DMS53 treated with DMSO at 0.1 percent for 48 hours (cell line): Measurements from ENCODE around the gene NAT14.

Source experiments
- DNase-seq: peaks from one replicate; lab custom pipeline; 2025; ENCODE audit not compliant: unreplicated experiment; lab: John Stamatoyannopoulos, UW

The NAT14 gene

DNA sequence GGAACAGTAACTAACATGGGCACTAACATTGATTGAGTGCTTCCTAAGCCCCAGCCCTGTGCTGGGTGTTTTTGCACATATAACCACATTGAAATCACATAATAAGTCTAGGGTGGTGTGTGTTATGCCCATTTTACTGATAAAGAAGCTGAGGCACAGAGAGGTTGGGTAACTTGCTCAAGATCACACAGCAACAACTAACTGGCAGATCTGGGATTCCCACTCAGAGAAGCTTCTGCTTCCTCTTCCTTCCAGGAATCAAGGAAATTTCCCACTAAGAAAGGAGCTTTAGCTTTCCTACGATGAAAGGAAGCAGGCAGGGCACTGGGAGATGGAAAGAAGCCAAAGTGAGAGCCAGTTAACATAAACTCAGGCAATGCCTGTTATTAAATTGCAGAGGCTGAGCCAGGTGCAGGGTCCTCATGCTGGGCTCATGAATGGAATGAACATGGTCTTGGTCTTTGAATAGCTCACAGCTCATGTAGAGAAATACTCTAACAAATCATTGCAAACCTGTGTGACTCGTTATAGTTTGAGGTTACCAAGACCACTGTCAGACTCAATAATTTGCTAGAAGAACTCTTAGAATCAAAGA, 13.4 kb downstream of the NAT14 start:
- no peak for DNase-seq

DNA sequence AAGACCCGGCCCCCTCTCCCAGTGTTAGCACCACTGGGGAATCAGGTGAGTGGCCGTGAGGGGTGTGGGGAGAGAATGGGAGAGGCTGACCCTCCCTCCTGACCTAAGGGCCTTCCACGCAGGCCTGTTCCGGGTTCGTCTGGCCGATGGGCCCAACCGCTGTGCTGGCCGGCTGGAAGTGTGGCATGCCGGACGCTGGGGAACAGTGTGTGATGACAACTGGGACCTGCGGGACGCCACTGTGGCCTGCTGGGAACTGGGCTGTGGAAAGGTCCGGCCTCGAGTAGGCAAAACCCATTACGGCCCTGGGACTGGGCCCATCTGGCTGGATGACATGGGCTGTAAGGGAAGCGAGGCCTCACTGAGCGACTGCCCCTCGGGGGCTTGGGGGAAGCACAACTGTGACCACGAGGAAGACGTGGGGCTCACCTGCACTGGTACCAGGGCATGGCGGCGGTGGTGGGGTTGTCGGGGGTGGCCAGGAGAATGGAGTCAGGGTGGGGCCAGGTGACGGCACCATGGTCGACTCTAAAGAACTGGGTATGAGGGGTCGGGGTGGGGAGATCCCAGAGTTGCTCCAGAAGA, 15.5 kb downstream of the NAT14 start:
- no peak for DNase-seq

DNA sequence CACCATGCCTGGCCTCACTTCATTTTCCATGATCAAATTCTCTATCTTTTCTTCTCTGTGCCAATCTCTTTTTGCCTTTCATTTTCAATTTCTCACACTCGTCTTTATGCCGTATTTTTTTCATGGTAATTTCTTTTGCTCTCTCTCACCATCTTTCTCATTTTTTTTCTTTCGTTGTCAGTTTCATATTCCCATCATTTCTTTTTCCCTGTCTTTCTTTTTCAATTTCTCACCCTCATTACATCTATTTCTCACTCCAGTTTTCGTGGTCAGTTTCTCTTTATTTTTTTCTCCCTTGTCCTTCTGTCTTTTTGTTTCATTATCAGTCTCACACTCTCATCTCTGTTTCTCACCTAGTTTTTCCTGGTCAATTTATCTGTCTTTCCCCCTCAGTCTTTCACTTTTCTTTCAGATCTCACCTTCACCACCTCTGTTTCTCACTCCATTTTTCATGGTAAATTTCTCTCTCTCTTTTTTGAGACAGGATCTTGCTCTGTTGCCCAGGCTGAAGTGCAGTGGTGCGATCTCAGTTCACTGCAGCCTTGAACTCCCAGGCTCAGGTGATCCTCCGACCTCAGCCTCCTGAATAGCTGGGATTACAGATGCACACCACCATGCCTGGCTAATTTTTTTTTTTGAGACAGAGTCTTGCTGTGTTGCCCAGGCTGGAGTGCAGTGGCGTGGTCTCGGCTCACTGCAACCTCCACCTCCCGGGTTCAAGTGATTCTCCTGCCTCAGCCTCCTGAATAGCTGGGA, 17.4 kb downstream of the NAT14 start:
- DNase-seq: no peak

DNA sequence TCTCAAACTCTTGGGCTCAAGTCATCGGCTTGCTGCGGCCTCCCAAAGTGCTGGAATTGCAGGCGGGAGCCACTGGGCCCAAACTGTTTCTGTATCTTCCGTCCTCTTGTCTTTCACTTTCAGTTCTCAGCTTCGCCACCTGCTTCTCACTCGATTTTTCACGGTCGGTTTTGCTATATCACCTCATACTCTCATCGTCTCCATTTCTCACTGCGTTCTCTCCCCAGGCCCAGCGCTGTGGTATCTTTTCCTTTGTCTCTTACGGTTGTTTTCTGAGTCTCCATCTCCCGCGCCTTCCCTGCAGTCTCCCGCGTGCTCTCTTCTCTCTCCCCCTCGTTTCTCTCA, 18.1 kb downstream of the NAT14 start:
- no peak for DNase-seq

DNA sequence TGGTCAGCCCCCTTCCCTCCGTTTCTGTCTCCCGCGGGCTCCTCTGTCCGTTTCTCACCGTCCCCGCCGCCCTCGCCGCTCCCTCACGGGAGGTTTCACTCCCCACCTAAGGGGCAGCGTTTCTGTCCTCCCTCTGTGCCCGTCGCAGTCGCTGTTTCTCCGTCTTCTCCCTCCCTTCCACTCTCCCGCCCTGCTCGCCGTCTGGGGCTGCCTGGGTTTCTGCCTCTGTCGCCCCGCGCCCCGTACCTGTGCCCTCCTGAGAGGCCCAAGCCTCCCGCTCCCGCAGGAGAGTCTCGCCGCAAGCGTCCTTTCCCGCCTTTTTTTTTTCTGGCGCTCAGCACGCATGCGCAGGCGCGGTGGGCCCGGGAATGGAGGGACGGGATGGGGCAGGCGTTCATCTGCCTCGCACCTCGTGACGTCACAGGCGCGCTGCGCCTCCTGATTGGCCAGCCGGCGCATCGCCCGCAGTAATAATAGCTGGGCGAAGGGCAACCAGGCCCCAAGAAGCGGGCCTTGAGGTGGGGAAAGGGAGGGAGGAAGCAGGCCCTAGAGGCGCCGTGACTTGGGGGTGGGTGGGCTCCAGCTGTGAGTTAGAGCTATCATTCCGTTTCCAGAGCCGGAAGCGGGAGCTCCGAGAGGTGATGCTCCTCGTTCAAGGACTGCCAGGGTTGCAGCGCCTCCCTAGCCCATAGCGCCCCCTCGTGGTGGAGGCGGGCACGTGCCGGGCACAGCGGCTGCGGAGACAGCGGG, 18.7 kb downstream of the NAT14 start:
- peak; percentile 89 for DNase-seq

DNA sequence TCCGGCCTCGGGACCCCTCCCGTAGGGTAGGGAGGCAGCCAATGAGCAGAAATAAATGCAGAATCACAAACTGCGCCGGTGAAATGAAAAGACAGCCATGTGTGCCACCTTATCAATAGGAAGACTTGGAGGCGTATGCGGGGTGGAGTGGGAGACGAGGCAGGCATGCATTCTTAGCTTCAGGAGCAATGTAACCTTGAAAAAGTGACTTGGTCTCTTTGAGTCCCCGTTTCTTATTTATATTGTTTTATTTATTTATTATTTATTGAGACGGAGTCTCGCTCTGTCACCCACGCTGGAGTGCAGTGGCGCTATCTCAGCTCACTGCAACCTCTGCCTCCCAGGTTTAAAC, 19.2 kb downstream of the NAT14 start:
- no peak for DNase-seq

DNA sequence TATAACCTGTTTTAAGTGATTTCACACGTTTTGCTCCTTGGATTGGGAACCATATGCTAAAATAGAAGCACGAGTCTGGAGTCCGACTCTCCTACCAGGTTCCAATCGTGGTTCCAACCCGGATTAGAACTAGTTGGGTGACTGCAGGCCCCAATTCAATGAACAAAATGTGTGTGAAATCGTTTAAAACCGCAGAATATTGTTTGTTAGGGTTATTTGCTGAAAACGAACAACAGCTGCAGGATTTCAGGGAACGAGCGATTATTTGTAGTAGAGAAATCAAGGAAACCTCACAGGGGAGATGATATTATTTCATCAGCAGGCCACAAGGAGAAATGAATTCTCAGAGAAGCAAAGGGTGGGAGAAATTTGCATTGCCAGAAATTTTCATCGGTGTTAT, 20.0 kb downstream of the NAT14 start:
- DNase-seq: no peak

DNA sequence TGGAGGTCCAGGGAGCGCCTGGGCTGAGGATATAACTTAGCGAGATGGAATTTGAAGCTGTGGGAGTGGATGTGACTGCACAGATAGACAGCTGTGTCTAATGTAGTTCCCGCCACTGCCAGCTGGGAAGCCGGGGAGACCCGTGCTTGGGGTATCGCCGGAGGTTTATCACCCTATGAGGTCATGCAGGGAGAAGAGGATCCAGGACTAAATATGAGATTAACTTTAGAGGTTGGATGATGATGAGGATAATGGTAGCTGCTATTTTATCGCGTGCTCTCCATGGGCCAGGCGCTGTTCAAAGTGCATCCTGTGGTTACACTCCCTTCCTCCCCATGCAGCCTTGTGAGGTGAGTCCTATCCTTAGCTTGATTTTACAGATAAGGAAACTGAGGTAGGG, 23.1 kb downstream of the NAT14 start:
- DNase-seq: no peak

DNA sequence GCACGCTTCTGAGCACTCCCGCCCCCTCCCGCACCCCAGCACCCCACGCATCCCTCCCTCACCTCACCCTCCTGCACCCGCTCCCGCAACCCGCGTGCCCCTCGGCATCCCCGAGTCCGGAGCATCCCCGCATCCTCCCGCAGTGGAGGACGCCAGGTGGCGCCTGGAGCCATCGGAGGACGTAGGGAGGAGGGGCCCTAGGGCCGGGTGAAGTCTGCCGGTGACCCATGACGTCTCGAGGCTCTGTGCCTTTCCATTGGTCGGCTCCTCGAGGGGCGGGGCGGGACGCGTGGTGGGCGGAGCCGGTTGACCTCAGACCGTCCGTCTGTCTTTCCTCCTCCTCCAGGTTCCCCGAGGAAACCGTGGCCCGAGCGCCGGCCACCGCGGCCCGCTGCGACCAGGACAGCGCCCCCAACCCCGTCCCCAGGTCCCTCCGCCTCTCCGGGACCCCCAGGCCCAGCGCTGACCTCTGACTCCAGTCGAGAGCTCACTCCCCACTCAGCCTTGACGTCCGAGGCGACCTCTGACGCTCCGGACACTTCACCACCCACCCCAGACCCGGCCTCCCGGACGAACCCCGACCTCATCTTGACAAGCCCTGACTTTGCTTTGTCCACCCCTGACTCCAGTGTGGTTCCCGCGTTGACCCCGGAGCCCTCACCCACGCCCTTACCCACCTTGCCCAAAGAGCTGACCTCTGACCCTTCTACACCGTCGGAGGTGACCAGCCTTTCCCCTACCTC, 32.1 kb downstream of the NAT14 start:
- peak; percentile 74 for DNase-seq

DNA sequence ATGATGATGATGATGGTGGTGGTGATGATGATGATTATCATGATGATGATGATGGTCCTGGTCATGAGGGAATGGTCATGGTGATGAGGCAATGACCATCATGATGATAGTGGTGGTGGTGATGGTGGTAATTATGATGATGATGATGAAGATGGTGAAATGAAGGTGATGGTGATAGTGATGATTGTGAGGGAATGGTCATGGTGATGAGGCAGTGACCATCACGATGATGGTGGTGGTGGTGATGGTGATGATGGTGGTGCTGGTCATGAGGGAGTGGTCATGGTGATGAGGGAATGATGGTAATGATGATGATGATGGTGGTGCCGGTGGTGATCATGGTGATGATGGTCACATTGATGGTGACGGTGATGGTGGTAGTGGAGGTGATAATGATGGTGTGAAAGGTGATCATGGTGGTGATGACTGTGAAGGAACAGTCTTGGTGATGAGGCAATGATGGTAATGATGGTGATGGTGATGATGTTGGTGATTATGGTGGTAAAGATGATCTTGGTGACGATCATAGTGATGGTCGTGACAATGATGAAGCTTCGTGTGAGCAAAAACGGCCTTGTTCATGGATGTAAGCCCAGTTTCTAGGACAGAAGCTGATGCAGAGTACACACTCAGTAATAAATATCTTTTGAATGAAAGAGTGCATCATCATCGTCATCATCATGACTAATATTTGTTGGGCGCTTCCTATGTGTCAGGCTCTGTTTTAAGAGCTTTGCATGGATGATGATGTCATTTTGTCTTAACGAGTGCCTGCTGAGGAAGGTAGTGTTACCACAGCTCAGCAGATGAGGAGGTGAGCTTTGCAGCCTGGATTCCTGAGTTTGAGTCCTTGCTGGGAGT, 34.7 kb downstream of the NAT14 start:
- DNase-seq: peak; percentile 74

DNA sequence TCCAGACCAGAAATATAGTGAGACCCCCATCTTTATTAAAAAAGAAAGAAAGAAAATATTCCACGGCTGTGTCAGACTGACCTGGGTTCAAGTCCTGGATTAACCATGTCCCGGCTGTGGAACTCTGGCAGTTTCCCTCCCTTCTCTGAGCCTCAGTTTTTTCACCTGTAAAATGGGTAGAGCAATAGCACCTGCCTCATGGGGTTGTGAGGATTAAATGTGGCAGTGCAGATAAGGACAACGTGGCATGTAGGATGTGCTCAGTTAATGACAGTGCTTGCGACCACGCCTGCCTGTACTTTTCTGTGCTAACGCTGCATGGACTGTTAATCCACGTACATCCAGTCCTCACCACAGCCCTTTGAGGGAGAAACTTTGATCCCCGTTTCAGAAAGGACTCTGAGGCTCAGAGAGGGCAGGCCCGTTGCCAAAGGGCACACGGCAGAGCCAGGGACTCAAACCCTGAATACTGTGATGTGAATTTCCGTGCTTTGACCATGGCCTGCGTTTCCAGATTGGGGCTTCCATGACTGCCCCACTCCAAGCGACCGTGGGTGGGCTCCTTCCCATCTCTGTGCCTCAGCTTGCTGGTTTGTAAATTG, 35.8 kb downstream of the NAT14 start:
- DNase-seq: no peak

DNA sequence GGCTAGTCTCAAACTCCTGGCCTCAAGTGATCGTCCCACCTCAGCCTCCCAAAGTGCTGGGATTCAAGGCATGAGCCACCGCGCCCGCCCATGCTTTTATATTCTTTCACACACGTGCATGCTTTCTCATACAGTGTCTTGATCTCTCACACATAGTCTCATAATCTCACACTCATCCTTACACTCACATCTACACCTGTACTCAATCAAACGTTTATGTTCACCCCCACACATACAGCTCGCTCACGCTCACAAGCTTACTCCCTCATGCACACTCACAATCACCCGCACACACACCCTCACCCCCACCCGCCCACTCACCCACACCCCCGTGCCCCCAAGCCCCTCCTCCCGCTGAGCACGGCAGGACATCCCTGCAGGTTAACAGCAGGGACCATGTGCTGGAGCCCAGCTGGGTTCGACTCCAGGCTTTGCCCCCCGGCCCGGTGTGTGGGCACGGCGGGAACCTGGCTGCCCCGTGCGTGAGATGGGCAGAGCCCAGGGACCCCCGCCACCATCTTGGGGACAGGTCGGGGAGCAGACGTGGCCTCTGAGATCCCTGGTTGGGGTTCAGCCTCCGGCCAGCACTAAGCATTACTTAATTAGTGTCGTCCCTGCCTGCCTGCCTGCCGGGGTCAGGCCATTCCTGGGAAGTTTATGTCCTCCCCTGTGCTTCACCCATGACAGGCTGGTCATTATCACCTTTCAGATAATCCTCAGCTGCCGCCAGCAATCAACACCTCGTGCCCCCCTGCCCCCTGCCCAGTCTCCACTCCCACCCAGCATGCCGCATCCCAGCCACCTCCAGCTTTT, 40.5 kb downstream of the NAT14 start:
- no peak for DNase-seq

DNA sequence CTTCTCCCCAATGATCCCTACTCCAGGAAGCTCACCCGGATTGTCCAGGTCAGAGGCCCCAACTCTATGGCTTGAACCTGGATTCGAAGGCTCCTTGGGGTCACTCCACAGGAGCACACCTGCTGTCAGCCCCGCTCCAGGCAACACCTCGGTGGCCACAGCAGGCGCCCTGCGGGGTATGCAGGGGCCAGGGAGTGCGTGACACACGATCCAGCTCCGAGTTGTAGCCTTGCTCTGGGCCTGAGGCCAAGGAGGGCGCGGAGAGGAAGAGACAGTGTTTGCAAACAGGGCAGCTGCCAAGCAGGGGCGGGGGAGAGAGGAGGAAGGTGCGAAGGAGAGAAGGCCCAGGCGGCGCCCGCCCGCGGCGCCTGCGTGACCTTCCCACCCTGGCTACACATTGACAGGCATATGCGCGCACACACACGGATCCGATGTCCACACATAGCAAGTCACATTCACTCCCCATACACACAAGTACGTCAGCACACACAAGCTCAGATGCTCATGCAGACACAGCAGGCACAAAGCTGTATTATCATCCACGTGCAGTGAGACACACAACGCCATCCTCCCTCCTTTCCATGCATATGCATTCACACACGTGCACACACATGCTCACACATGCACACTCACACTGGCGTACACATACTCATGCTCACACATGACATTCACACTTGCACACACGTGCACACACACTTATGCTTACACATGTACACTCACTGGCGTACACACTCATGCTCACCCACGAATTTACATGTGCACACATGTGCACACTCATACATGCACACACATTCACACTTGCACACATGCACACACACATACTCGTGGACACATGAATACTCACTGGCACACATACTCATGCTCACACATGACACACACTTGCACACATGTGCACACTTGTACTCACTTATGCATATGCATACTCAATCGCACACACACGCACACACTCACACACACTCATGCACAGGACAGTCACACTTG, 41.5 kb downstream of the NAT14 start:
- peak; percentile 91 for DNase-seq

DNA sequence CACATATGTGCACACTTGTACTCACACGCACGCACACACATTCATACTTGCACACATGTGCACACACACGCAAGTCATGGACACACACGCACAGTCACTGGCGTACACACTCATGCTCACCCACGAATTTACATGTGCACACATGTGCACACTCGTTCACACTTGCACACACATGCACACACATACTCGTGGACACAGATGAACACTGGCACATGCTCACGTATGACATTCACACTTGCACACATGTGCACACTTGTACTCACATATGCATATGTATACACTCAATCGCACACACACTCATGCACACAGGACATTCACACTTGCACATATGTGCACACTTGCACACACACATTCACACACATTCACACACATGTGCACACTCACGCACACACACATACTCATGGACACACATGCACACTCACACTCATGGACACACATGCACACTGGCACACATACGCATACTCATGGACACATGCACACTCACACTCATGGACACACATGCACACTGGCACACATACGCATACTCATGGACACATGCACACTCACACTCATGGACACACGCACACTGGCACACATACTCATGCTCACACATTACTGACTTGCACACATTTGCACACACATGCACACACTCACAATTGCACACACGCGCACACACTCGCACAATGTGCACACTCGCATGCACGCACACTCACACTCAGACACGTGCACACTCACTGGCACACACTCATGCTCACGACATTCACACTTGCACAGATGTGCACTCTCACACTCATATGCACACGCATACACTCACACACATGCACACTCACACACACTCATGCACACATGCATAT, 42.4 kb downstream of the NAT14 start:
- DNase-seq: no peak

DNA sequence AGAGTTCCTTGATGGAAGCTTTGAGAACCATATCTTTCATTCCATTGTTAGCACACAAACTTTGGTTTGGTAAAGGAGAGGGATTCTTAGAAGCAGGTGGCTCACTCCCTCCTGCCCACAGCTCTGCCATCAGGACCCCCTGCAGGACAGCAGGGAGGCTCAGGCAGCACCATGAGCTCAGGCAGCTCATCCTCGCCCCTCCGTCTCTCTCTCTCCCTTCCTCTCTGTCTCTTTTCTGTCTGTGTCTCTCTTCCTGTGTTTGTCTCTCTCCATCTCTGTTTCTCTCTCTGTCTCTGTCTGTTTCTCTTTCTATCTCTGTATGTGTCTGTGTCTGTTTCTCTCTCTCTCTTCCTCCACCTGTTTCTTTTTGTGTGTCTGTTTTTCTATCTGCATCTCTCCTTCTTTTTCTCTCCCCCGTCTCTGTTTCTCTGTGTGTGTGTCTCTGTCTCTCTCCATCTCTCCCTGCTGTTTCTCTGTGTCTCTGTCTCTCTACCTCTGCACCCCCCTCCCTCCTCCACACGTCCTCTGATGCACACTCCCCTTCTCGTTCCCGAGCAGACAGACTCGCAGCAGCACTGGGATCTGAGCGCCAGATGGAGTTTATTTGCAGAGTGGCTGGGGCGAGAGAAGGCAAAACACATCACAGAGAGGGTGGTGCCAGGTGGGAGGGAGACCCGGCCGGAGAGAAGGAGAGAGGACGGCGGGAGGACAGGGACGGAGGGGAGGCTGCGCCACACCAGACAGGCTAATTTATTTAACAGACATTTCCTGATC, 43.2 kb downstream of the NAT14 start:
- peak; percentile 91 for DNase-seq

DNA sequence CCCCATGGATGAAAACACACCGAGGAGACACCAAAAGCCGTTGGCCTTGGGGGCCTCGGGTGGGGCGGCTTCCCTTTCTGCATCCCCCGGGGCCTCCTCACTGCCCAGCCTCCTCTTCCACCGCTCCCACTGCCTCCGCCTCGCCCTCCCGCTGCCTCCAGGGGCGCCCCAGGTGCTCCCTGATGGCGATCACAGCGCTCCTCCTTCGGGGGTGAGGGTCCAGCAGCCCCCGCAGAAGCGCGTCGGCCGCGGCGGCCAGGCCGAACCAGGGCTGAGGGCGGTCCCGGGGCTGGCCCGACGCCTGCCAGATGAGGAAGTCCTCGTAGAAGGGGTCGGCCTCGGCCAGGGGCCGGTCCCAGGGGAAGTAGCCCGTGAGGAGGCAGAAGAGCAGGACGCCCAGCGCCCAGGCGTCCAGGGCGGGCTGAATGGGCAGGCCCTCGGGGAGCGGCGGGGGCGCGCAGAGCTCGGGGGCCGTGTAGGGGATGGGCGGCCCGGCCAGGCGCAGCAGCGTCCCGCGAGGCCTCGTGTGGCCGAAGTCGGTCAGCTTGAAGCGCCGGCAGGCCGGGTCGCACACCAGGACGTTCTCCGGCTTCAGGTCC, 44.7 kb downstream of the NAT14 start:
- no peak for DNase-seq
